Astrocyte (in vitro differentiated cells and primary cell): Measurements from ENCODE around the gene SLC12A6. TPM values are rescaled to one million over a fixed set of nuclear protein-coding genes. Genes with fewer than 3 reads are reported as not detected.

Source experiments
- DNase-seq: peaks from one replicate; pipeline ENCODE4 v3.0.0-alpha.2; 2010; ENCODE audit warnings: low read depth
- FAIRE-seq: peaks from 2 replicates; lab custom pipeline; 2011; peaks lifted over from hg19 to GRCh38; lab: Jason Lieb, UNC
- H2AFZ ChIP-seq: 2 replicates; pipeline ENCODE4 v1.6.0; 2012; ENCODE audit warnings: low read depth, low read length, inconsistent platforms
- H3K27ac ChIP-seq: 2 replicates; pipeline ENCODE4 v1.5.1; 2011; ENCODE audit warnings: low read depth, low read length, inconsistent platforms
- H3K27me3 ChIP-seq: 2 replicates; pipeline ENCODE4 v1.6.0; 2011; ENCODE audit warnings: low read length, inconsistent platforms; ENCODE audit not compliant: insufficient read depth
- H3K36me3 ChIP-seq: 2 replicates; pipeline ENCODE4 v1.5.1; 2011; ENCODE audit warnings: low read length, inconsistent platforms; ENCODE audit not compliant: insufficient read depth
- H3K4me1 ChIP-seq: 2 replicates; pipeline ENCODE4 v1.5.1; 2011; ENCODE audit warnings: low read length, inconsistent platforms; ENCODE audit not compliant: insufficient read depth
- H3K4me2 ChIP-seq: 2 replicates; pipeline ENCODE4 v1.6.0; 2012; ENCODE audit warnings: low read length, inconsistent platforms
- H3K4me3 ChIP-seq: 2 replicates; pipeline ENCODE4 v1.5.1; 2011; ENCODE audit warnings: low read depth, mild to moderate bottlenecking, low read length, inconsistent platforms; ENCODE audit not compliant: insufficient read depth
- H3K79me2 ChIP-seq: 2 replicates; pipeline ENCODE4 v1.6.0; 2012; ENCODE audit warnings: mild to moderate bottlenecking, low read length, inconsistent platforms; ENCODE audit not compliant: insufficient read depth
- H3K9ac ChIP-seq: 2 replicates; pipeline ENCODE4 v1.6.0; 2012; ENCODE audit warnings: mild to moderate bottlenecking, low read length, inconsistent platforms
- H3K9me3 ChIP-seq: 2 replicates; pipeline ENCODE4 v1.5.1; 2012; ENCODE audit warnings: low read depth, mild to moderate bottlenecking, low read length, inconsistent platforms; ENCODE audit not compliant: insufficient read depth
- H4K20me1 ChIP-seq: 2 replicates; pipeline ENCODE4 v1.6.0; 2012; ENCODE audit warnings: low read length, inconsistent platforms; ENCODE audit not compliant: insufficient read depth
- H3K27ac Mint-ChIP-seq: one replicate; pipeline ENCODE4 v1.8.0; 2021; ENCODE audit warnings: mild to moderate bottlenecking, mixed read lengths; ENCODE audit not compliant: unreplicated experiment
- H3K27me3 Mint-ChIP-seq: one replicate; pipeline ENCODE4 v1.8.0; 2021; ENCODE audit warnings: low read depth, mixed read lengths; ENCODE audit not compliant: unreplicated experiment
- H3K36me3 Mint-ChIP-seq: one replicate; pipeline ENCODE4 v1.8.0; 2021; ENCODE audit warnings: low read depth, mixed read lengths; ENCODE audit not compliant: unreplicated experiment
- H3K4me1 Mint-ChIP-seq: one replicate; pipeline ENCODE4 v1.8.0; 2021; ENCODE audit warnings: low read depth, mixed read lengths; ENCODE audit not compliant: unreplicated experiment
- H3K4me3 Mint-ChIP-seq: one replicate; pipeline ENCODE4 v1.8.0; 2021; ENCODE audit warnings: mild to moderate bottlenecking, moderate library complexity, mixed read lengths; ENCODE audit not compliant: unreplicated experiment
- H3K9me3 Mint-ChIP-seq: one replicate; pipeline ENCODE4 v1.8.0; 2021; ENCODE audit warnings: mild to moderate bottlenecking, mixed read lengths; ENCODE audit not compliant: unreplicated experiment
- CTCF ChIP-seq: IDR thresholded peaks from 2 replicates; pipeline ENCODE4 v1.5.1; 2011; ENCODE audit warnings: low read depth, mild to moderate bottlenecking, inconsistent platforms, low read length, moderate library complexity; ENCODE audit not compliant: insufficient read depth
- EZH2 ChIP-seq: IDR thresholded peaks from 2 replicates; pipeline ENCODE4 v1.6.1; 2012; ENCODE audit warnings: mild to moderate bottlenecking, low read length, inconsistent platforms; ENCODE audit not compliant: insufficient read depth
- total RNA-seq: library from RNA; stranded (reverse); gene quantifications from 2 replicates; pipeline ENCODE4 v1.2.1, GENCODE V29; 2021

Gene SLC12A6
- total RNA-seq, 1 donor from 2014 or later, result 15.8 TPM

- Histone ChIP-seq H3K9ac (no peak overlapping the region), H3K27me3 (no peaks in the 10 kb centered on the region), H3K27ac (no peak overlapping the region), H3K36me3 (no peaks in the 10 kb centered on the region), H3K4me3 (no peak overlapping the region), H3K4me2 (no peak overlapping the region), H3K4me1 (no peaks in the 10 kb centered on the region), H4K20me1 (no peaks in the 10 kb centered on the region), H2AFZ (no peak overlapping the region), H3K9me3 (peaks cover 3% of the 10 kb centered on the region), H3K79me2 (no peaks in the 10 kb centered on the region)
- no peak overlapping the region for H3K4me3 Mint-ChIP-seq
- FAIRE-seq (no peak), DNase-seq (no peak)
- H3K36me3 Mint-ChIP-seq, result peaks cover 2% of the 10 kb centered on the region
- H3K9me3 Mint-ChIP-seq, result no peaks in the 10 kb centered on the region
- H3K27ac Mint-ChIP-seq, result no peak overlapping the region
- no peaks in the 10 kb centered on the region for H3K27me3 Mint-ChIP-seq
- H3K4me1 Mint-ChIP-seq, result no peaks in the 10 kb centered on the region
- TF ChIP-seq CTCF (no peak), EZH2 (no peak)
Observed at GRCh38 chr15:34264076-34264475, 73.5 kb downstream of the SLC12A6 start.

- Mint-ChIP-seq H3K27ac (no peak overlapping the region), H3K9me3 (no peaks in the 10 kb centered on the region), H3K36me3 (peaks cover 2% of the 10 kb centered on the region), H3K27me3 (no peaks in the 10 kb centered on the region), H3K4me1 (no peaks in the 10 kb centered on the region), H3K4me3 (no peak overlapping the region)
- DNase-seq, result no peak
- no peak overlapping the region for H3K4me2 ChIP-seq
- no peak overlapping the region for H3K4me3 ChIP-seq
- H3K27me3 ChIP-seq, result no peaks in the 10 kb centered on the region
- no peak overlapping the region for H2AFZ ChIP-seq
- H3K36me3 ChIP-seq, result no peaks in the 10 kb centered on the region
- H4K20me1 ChIP-seq, result no peaks in the 10 kb centered on the region
- peaks cover 3% of the 10 kb centered on the region for H3K9me3 ChIP-seq
- no peak overlapping the region for H3K27ac ChIP-seq
- H3K9ac ChIP-seq, result no peak overlapping the region
- no peaks in the 10 kb centered on the region for H3K79me2 ChIP-seq
- no peak for FAIRE-seq
- TF ChIP-seq CTCF, result no peak
- no peak for TF ChIP-seq EZH2
- no peaks in the 10 kb centered on the region for H3K4me1 ChIP-seq
Observed at GRCh38 chr15:34262362-34262761, 75.2 kb downstream of the SLC12A6 start.

- no peak overlapping the region for H3K27ac ChIP-seq
- peaks cover 2% of the 10 kb centered on the region for H3K36me3 Mint-ChIP-seq
- DNase-seq, result no peak
Observed at GRCh38 chr15:34259566-34259965, 78.0 kb downstream of the SLC12A6 start.

More at GRCh38 chr15:34259566-34259965, 78.0 kb downstream of the SLC12A6 start:
- Histone ChIP-seq H4K20me1 (no peaks in the 10 kb centered on the region), H3K4me2 (no peak overlapping the region), H3K79me2 (no peaks in the 10 kb centered on the region), H3K4me3 (no peak overlapping the region), H2AFZ (no peak overlapping the region), H3K27me3 (no peaks in the 10 kb centered on the region), H3K4me1 (no peaks in the 10 kb centered on the region), H3K9ac (no peak overlapping the region), H3K9me3 (peaks cover 3% of the 10 kb centered on the region), H3K36me3 (no peaks in the 10 kb centered on the region)
- no peaks in the 10 kb centered on the region for H3K27me3 Mint-ChIP-seq
- H3K4me3 Mint-ChIP-seq, result no peak overlapping the region
- H3K4me1 Mint-ChIP-seq, result no peaks in the 10 kb centered on the region
- no peak for FAIRE-seq
- H3K27ac Mint-ChIP-seq, result no peak overlapping the region
- no peak for TF ChIP-seq EZH2
- TF ChIP-seq CTCF, result no peak
- no peaks in the 10 kb centered on the region for H3K9me3 Mint-ChIP-seq
